CD14-positive monocyte (primary cell): ENCODE data around the gene IGSF9. TPM values are rescaled to one million over a fixed set of nuclear protein-coding genes. Genes with fewer than 3 reads are reported as not detected.

Source experiments
- DNase-seq, 3 donors: peaks; one replicate each; pipeline ENCODE4 v3.0.0-alpha.2; 2011 to 2022
- H2AFZ ChIP-seq: 2 replicates; pipeline ENCODE4 v1.6.0; 2012; ENCODE audit warnings: mild to moderate bottlenecking, low read depth, low read length, inconsistent platforms; ENCODE audit not compliant: insufficient read depth, poor library complexity, severe bottlenecking
- H3K27ac ChIP-seq, 2 donors: 1 replicate in 1 of 2; 2 replicates in 1 of 2; pipeline ENCODE4 v1.5.1; 2012 to 2013; ENCODE audit warnings: low read length in 2 of 2, control low read depth in 1 of 2, inconsistent platforms in 1 of 2, low read depth in 1 of 2, mild to moderate bottlenecking in 1 of 2
- H3K27me3 ChIP-seq, 2 donors: one replicate each; pipeline versions ENCODE4 v1.6.0 to v1.6.1; 2011 to 2013; ENCODE audit warnings: low read length in 2 of 2; ENCODE audit not compliant: control insufficient read depth in 2 of 2, insufficient read depth in 2 of 2
- H3K36me3 ChIP-seq, 2 donors: replicated peaks in 1 of 2; 1 replicate in 1 of 2; 2 replicates in 1 of 2; pipeline versions ENCODE4 v1.5.1 to v1.6.1; 2012 to 2013; ENCODE audit warnings: low read length in 2 of 2, control low read depth in 1 of 2, inconsistent platforms in 1 of 2, mild to moderate bottlenecking in 1 of 2; ENCODE audit not compliant: insufficient read depth in 2 of 2, control insufficient read depth in 1 of 2
- H3K4me1 ChIP-seq, 2 donors: 1 replicate in 1 of 2; 2 replicates in 1 of 2; pipeline versions ENCODE4 v1.5.1 to v1.6.1; 2012 to 2013; ENCODE audit warnings: low read length in 2 of 2, control low read depth in 1 of 2, inconsistent platforms in 1 of 2, mild to moderate bottlenecking in 1 of 2, moderate library complexity in 1 of 2; ENCODE audit not compliant: insufficient read depth in 2 of 2, control insufficient read depth in 1 of 2
- H3K4me2 ChIP-seq: replicated peaks from 2 replicates; pipeline ENCODE3; 2012; ENCODE audit warnings: low read length, moderate library complexity, mild to moderate bottlenecking; ENCODE audit not compliant: poor library complexity, severe bottlenecking; ENCODE audit errors: extremely low read depth
- H3K4me3 ChIP-seq, 3 experiments: fragments of 200-600 bp in 1 of 3; sonication (generic) in 1 of 3; replicated peaks in 1 of 3; 1 replicate in 2 of 3; 2 replicates in 1 of 3; pipeline ENCODE4 v1.5.1; 2011 to 2013; ENCODE audit warnings: low read length in 3 of 3, mild to moderate bottlenecking in 3 of 3, control low read depth in 2 of 3, low read depth in 2 of 3, inconsistent platforms in 1 of 3, moderate library complexity in 1 of 3
- H3K79me2 ChIP-seq: 2 replicates; pipeline ENCODE4 v1.6.0; 2012; ENCODE audit warnings: mild to moderate bottlenecking, control low read depth, inconsistent platforms, low read length, moderate library complexity; ENCODE audit not compliant: insufficient read depth
- H3K9ac ChIP-seq: 2 replicates; pipeline ENCODE4 v1.6.0; 2017; ENCODE audit warnings: low read length, mild to moderate bottlenecking; ENCODE audit not compliant: insufficient read depth, poor library complexity, severe bottlenecking
- H3K9me3 ChIP-seq, 2 donors: replicated peaks in 1 of 2; 1 replicate in 1 of 2; 2 replicates in 1 of 2; pipeline versions ENCODE4 v1.5.1 to v1.6.1; 2012 to 2013; ENCODE audit warnings: low read length in 2 of 2, control low read depth in 1 of 2; ENCODE audit not compliant: control insufficient read depth in 1 of 2, insufficient read depth in 1 of 2
- H4K20me1 ChIP-seq: 2 replicates; pipeline ENCODE4 v1.6.0; 2012; ENCODE audit warnings: mild to moderate bottlenecking, low read length, control low read depth, moderate library complexity; ENCODE audit not compliant: insufficient read depth
- H3K27ac Mint-ChIP-seq, 7 donors: one replicate each; pipeline ENCODE4 v1.8.0; 2020; ENCODE audit warnings: mild to moderate bottlenecking in 7 of 7, mixed read lengths in 7 of 7, moderate library complexity in 6 of 7, inconsistent platforms in 2 of 7
- H3K27me3 Mint-ChIP-seq, 3 donors: one replicate each; pipeline ENCODE4 v1.8.0; 2021 to 2022; ENCODE audit warnings: low read depth in 3 of 3, mild to moderate bottlenecking in 3 of 3, mixed read lengths in 3 of 3, moderate library complexity in 3 of 3, inconsistent platforms in 1 of 3
- H3K36me3 Mint-ChIP-seq, 2 donors: one replicate each; pipeline ENCODE4 v1.8.0; 2020; ENCODE audit warnings: mixed read lengths in 2 of 2, inconsistent platforms in 1 of 2, mild to moderate bottlenecking in 1 of 2
- H3K4me1 Mint-ChIP-seq: one replicate; pipeline ENCODE4 v1.8.0; 2020; ENCODE audit warnings: mild to moderate bottlenecking, mixed read lengths
- H3K4me3 Mint-ChIP-seq, 2 donors: one replicate each; pipeline ENCODE4 v1.8.0; 2020; ENCODE audit warnings: mild to moderate bottlenecking in 2 of 2, mixed read lengths in 2 of 2, moderate library complexity in 1 of 2
- H3K9me3 Mint-ChIP-seq, 7 donors: one replicate each; pipeline ENCODE4 v1.8.0; 2020 to 2022; ENCODE audit warnings: mixed read lengths in 7 of 7, mild to moderate bottlenecking in 6 of 7, moderate library complexity in 6 of 7, inconsistent platforms in 2 of 7
- WGBS: methylation state at CpG from one replicate; pipeline ENCODE4 v1.1.5; 2013; ENCODE audit warnings: missing lambda C conversion rate; ENCODE audit not compliant: insufficient coverage; 5-methylcytosine and 5-hydroxymethylcytosine counted together
- intact Hi-C, 2 donors: fragments of 100-400 bp; cut with micrococcal nuclease; formaldehyde crosslinking; loops; one replicate each; pipeline versions ENCODE4 v1.15.0 to v1.15.1; 2023
- polyA plus RNA-seq, 3 donors: library from polyadenylated mRNA; depleted of rRNA in 1 of 3; unstranded in 2 of 3; stranded (reverse) in 1 of 3; fragments of 300-500 nt in 2 of 3; fragments of >200 nt in 1 of 3; fragmentation: Illumina TruSeq in 2 of 3; gene quantifications; 1 replicate in 2 of 3; 2 replicates in 1 of 3; pipeline ENCODE4 v1.2.3, GENCODE V29; 2012 to 2021
- TF ChIP-seq, protein P1 (sequence below): fragments of 200-600 bp; IDR thresholded peaks from one replicate; pipeline ENCODE4 v1.8.0; 2022; ENCODE audit warnings: antibody characterized with exemption, mild to moderate bottlenecking

Gene IGSF9
- polyA plus RNA-seq, 3 donors: 0.04 TPM; not detected in 2

DNA sequence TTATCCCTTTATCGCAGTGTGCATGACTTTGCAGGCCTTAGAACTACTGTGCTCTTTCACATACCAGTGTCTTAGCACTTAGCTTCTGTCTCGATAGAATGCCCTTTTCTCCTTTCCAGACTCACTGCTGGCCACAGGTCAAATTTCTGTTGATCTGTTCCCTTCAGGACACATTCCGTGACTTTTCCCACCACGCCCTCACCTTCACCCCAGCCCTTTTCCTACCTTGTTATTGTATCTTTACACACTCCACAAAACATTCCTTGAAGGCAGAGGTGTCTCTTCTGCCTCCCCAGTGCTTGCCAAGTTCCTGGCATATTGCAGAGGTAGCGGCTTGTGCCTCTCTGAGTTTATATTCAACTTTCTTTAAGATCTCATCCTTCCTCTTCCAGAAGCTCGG lies 3.7 kb upstream of the IGSF9 start:
- no peaks in the 10 kb centered on the region for H4K20me1 ChIP-seq
- H3K4me3 ChIP-seq: no peak overlapping the region
- Mint-ChIP-seq H3K4me3 (no peak overlapping the region), H3K36me3 (peaks cover 0 to 10% of the 10 kb centered on the region in 2 donors), H3K27ac (peak overlapping the region in 1 of 7 donors; percentile 43), H3K9me3 (peaks cover 0 to 8% (median 0%) of the 10 kb centered on the region in 7 donors), H3K4me1 (peaks cover 39% of the 10 kb centered on the region), H3K27me3 (peaks cover 19 to 34% (median 19%) of the 10 kb centered on the region in 3 donors)
- DNase-seq: no peak
- no peak overlapping the region for H3K4me2 ChIP-seq
- H3K27me3 ChIP-seq: peaks cover 6 to 23% of the 10 kb centered on the region in 2 donors
- no peak overlapping the region for H3K27ac ChIP-seq
- no peaks in the 10 kb centered on the region for H3K36me3 ChIP-seq
- no peak overlapping the region for H3K9ac ChIP-seq
- H3K79me2 ChIP-seq: no peaks in the 10 kb centered on the region
- TF ChIP-seq, protein P1, sequence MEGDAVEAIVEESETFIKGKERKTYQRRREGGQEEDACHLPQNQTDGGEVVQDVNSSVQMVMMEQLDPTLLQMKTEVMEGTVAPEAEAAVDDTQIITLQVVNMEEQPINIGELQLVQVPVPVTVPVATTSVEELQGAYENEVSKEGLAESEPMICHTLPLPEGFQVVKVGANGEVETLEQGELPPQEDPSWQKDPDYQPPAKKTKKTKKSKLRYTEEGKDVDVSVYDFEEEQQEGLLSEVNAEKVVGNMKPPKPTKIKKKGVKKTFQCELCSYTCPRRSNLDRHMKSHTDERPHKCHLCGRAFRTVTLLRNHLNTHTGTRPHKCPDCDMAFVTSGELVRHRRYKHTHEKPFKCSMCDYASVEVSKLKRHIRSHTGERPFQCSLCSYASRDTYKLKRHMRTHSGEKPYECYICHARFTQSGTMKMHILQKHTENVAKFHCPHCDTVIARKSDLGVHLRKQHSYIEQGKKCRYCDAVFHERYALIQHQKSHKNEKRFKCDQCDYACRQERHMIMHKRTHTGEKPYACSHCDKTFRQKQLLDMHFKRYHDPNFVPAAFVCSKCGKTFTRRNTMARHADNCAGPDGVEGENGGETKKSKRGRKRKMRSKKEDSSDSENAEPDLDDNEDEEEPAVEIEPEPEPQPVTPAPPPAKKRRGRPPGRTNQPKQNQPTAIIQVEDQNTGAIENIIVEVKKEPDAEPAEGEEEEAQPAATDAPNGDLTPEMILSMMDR: no peak
- H3K9me3 ChIP-seq: no peaks in the 10 kb centered on the region
- intact Hi-C loops: no loop called here
- WGBS: 82% methylated on average over 5 of the region's 6 CpGs
- H3K4me1 ChIP-seq: peaks cover 27 to 38% of the 10 kb centered on the region in 2 donors
- H2AFZ ChIP-seq: no peak overlapping the region

DNA sequence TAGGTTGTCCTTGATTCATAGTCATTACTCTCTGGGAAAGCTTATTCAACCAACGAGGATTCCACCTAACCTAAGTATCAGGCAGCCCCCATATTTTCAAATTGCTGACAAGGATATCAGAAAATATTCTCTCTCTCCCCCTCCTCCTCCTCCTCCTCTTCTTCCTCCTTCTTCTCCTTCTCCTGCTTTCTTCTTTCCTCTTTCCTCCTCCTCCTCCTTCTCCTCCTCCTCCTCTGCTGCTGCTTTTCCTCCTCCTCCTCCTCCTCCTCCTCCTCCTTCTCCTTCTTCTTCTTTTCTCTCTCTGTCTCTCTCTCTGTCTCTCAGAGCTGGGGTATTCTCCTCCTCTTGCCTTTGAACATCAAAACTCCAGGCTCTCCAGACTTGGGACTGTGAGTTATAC lies 2.5 kb upstream of the IGSF9 start:
- Mint-ChIP-seq H3K27ac (no peak overlapping the region), H3K4me1 (peaks cover 32% of the 10 kb centered on the region), H3K4me3 (no peak overlapping the region), H3K9me3 (peaks cover 0 to 8% (median 0%) of the 10 kb centered on the region in 7 donors), H3K36me3 (peaks cover 0 to 10% of the 10 kb centered on the region in 2 donors), H3K27me3 (peaks cover 19 to 34% (median 23%) of the 10 kb centered on the region in 3 donors)
- Histone ChIP-seq H3K27me3 (peaks cover 6 to 23% of the 10 kb centered on the region in 2 donors), H3K9me3 (no peaks in the 10 kb centered on the region), H4K20me1 (no peaks in the 10 kb centered on the region), H3K4me2 (no peak overlapping the region), H3K36me3 (no peaks in the 10 kb centered on the region), H3K27ac (no peak overlapping the region), H3K4me3 (no peak overlapping the region), H3K9ac (no peak overlapping the region), H3K79me2 (peaks cover under 1% of the 10 kb centered on the region), H3K4me1 (peaks cover 18 to 29% of the 10 kb centered on the region in 2 donors), H2AFZ (no peak overlapping the region)
- WGBS: 62% methylated on average over 1 of the region's 1 CpG
- intact Hi-C loops: no loop called here
- no peak for DNase-seq
- TF ChIP-seq, protein P1: no peak
